OCI-LY7 (cell line): ENCODE measurements around the gene SPTSSA. TPM values are rescaled to one million over a fixed set of nuclear protein-coding genes. Genes with fewer than 3 reads are reported as not detected.

Experiments
- BruUV-seq: library from RNA; stranded (reverse); fragments of 400-500 nt; replicated peaks from 2 replicates; lab custom pipeline; 2021; lab: Mats Ljungman, UMichigan
- CTCF ChIA-PET: fragments of 300-600 bp; sonication (Branson Sonifier 250); formaldehyde crosslinking; loops from one replicate; lab custom pipeline; 2022; ENCODE audit warnings: antibody characterized with exemption; ENCODE audit not compliant: unreplicated experiment; lab: Charles Lee
- POLR2A ChIA-PET: fragments of 300-600 bp; sonication (Branson Sonifier 250); formaldehyde crosslinking; loops from one replicate; lab custom pipeline; 2022; ENCODE audit warnings: antibody characterized with exemption; lab: Charles Lee
- DNase-seq: peaks from one replicate; pipeline ENCODE4 v3.0.0-alpha.2; 2015; ENCODE audit warnings: low spot score
- H2AFZ ChIP-seq: fragments of 200-600 bp; sonication (generic), shearing (Covaris generic); 2 replicates; pipeline ENCODE4 v1.6.1; 2014; ENCODE audit warnings: mild to moderate bottlenecking, antibody characterized with exemption, low read length, moderate library complexity
- H3K27ac ChIP-seq: fragments of 200-600 bp; sonication (generic); 2 replicates; pipeline ENCODE4 v1.5.1; 2014; ENCODE audit warnings: mixed run types, low read depth, mild to moderate bottlenecking, moderate library complexity, low read length, inconsistent platforms; ENCODE audit not compliant: poor library complexity, severe bottlenecking
- H3K36me3 ChIP-seq: fragments of 200-600 bp; sonication (generic); 2 replicates; pipeline ENCODE4 v1.6.1; 2014; ENCODE audit warnings: mild to moderate bottlenecking, antibody characterized with exemption, low read length, moderate library complexity, mixed read lengths; ENCODE audit not compliant: insufficient read depth
- H3K4me1 ChIP-seq: fragments of 200-600 bp; sonication (generic); 2 replicates; pipeline ENCODE4 v1.5.1; 2014; ENCODE audit warnings: mild to moderate bottlenecking, low read length; ENCODE audit not compliant: insufficient read depth, poor library complexity, severe bottlenecking
- H3K4me2 ChIP-seq: fragments of 200-600 bp; sonication (generic); 2 replicates; pipeline ENCODE4 v1.6.1; 2014; ENCODE audit warnings: mild to moderate bottlenecking, low read length
- H3K4me3 ChIP-seq: fragments of 200-600 bp; sonication (generic); 2 replicates; pipeline ENCODE4 v1.5.1; 2014; ENCODE audit warnings: mild to moderate bottlenecking, low read depth, low read length; ENCODE audit not compliant: poor library complexity, severe bottlenecking
- H3K79me2 ChIP-seq: fragments of 200-600 bp; sonication (generic); 2 replicates; pipeline ENCODE4 v1.6.1; 2016; ENCODE audit warnings: low read depth, mild to moderate bottlenecking, low read length, moderate library complexity, mixed read lengths; ENCODE audit not compliant: insufficient read depth
- H3K9me2 ChIP-seq: fragments of 200-600 bp; sonication (generic); 2 replicates; pipeline ENCODE4 v1.6.1; 2016; ENCODE audit warnings: mild to moderate bottlenecking, low read length, mixed read lengths; ENCODE audit not compliant: insufficient read depth
- H3K9me3 ChIP-seq: fragments of 200-600 bp; sonication (generic); 2 replicates; pipeline ENCODE4 v1.6.1; 2014; ENCODE audit warnings: mild to moderate bottlenecking, mixed run types, low read length, mixed read lengths
- H4K20me1 ChIP-seq: fragments of 200-600 bp; sonication (generic); 2 replicates; pipeline ENCODE4 v1.6.1; 2014; ENCODE audit warnings: mild to moderate bottlenecking, antibody characterized with exemption, low read length, moderate library complexity, mixed read lengths; ENCODE audit not compliant: insufficient read depth
- EZH2phosphoT487 ChIP-seq: fragments of 200-600 bp; sonication (generic); IDR thresholded peaks from 2 replicates; pipeline ENCODE4 v1.6.1; 2018; ENCODE audit warnings: low read depth, borderline replicate concordance, mild to moderate bottlenecking, mixed run types, antibody characterized with exemption, low read length, moderate library complexity, mixed read lengths
- intact Hi-C: fragments of 100-400 bp; cut with micrococcal nuclease; formaldehyde crosslinking; loops from one replicate; pipeline ENCODE4 v1.10.0; 2022; ENCODE audit not compliant: unreplicated experiment
- total RNA-seq, 2 experiments: library from RNA; depleted of rRNA in 1 of 2; stranded (reverse); fragments of >200 nt in 1 of 2; shearing (Covaris generic) in 1 of 2; gene quantifications; 2 replicates each; pipeline ENCODE4 v1.2.3, GENCODE V29; 2014 to 2022
- TF ChIP-seq, protein P1 (sequence below): fragments of 200-600 bp; sonication (generic); conservative IDR thresholded peaks from 2 replicates; pipeline ENCODE4 v1.5.1; 2014; ENCODE audit warnings: mild to moderate bottlenecking, antibody characterized with exemption, low read length, moderate library complexity, mixed read lengths

SPTSSA gene
- total RNA-seq, 2 experiments from 2014 or later = 8.7 to 19.0 TPM

DNA sequence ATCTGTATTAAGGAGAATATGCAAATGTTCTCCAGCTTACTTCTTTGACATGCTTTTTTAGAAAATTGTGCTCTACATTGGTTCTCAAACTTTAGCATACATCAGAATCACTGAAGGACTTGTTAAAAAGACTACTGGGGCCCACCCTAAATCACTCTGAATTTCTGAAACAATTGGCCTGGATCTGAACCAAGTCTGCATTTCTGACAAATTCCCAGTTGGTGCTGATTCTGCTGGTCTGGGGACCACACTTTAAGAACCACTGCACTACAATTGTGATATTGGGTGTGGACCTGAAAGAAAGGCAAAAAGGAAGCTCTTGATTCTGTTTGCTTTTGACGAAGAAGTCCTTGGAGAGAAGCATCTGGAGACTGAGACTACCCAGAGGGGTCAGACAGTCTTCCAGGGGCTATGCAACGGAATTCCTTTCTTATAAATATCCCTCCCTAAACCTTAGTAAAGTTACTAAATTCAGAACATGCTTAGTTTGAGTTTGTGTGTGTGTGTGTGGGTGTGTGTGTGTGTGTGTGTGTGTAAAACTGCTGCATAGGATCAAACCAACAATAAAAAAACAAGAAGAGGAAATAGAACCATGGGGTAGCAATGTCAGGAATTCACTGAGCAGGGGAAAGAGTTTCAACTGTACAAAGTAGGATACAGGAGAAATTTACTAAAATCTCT lies 40.6 kb upstream of the SPTSSA start:
- intact Hi-C loops = no loop called here
- BruUV-seq = no TSS peak
- CTCF ChIA-PET = no interaction called here

DNA sequence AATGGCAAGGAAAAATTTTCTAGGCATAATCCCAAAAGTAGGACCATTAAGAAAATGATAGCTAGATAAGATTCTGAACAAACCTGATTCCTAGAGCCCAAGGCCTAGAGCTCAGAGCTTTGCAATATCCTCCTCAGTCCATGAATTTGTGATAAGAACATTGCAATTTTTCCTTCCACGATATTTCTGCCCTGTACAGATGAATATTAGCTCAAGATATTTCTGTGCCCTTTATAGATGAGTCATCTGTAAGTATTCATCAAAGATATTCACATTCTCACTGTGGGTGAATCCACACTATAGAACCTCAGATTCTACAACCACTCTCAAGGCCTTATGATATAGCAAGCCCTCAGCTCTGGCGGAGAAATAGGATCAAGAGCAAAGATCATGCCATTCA lies 40.0 kb upstream of the SPTSSA start:
- no peak overlapping the region for H3K27ac ChIP-seq
- ChIA-PET CTCF (no interaction called here), POLR2A (interaction anchor here (0.6 to 1.0 kb wide), 2 partner anchors 9 to 10 kb away, joined by 3 to 5 read pairs; no protein-coding TSS in a partner anchor)
- H3K4me1 ChIP-seq = no peaks in the 10 kb centered on the region
- intact Hi-C loops = no loop called here
- no peaks in the 10 kb centered on the region for H3K36me3 ChIP-seq
- H3K79me2 ChIP-seq = no peaks in the 10 kb centered on the region
- no peak overlapping the region for H2AFZ ChIP-seq
- BruUV-seq = no TSS peak
- H3K9me2 ChIP-seq = no peaks in the 10 kb centered on the region
- no peak for DNase-seq
- H4K20me1 ChIP-seq = no peaks in the 10 kb centered on the region
- no peak overlapping the region for H3K4me3 ChIP-seq
- H3K9me3 ChIP-seq = no peaks in the 10 kb centered on the region
- TF ChIP-seq, protein P1, sequence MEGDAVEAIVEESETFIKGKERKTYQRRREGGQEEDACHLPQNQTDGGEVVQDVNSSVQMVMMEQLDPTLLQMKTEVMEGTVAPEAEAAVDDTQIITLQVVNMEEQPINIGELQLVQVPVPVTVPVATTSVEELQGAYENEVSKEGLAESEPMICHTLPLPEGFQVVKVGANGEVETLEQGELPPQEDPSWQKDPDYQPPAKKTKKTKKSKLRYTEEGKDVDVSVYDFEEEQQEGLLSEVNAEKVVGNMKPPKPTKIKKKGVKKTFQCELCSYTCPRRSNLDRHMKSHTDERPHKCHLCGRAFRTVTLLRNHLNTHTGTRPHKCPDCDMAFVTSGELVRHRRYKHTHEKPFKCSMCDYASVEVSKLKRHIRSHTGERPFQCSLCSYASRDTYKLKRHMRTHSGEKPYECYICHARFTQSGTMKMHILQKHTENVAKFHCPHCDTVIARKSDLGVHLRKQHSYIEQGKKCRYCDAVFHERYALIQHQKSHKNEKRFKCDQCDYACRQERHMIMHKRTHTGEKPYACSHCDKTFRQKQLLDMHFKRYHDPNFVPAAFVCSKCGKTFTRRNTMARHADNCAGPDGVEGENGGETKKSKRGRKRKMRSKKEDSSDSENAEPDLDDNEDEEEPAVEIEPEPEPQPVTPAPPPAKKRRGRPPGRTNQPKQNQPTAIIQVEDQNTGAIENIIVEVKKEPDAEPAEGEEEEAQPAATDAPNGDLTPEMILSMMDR = no peak
- TF ChIP-seq EZH2phosphoT487 = no peak
- H3K4me2 ChIP-seq = no peak overlapping the region

More for the DNA sequence above, 40.6 kb upstream of the SPTSSA start:
- no peak for TF ChIP-seq EZH2phosphoT487
- TF ChIP-seq, protein P1 = no peak
- Histone ChIP-seq H3K4me1 (no peaks in the 10 kb centered on the region), H3K36me3 (no peaks in the 10 kb centered on the region), H2AFZ (no peak overlapping the region), H3K9me2 (no peaks in the 10 kb centered on the region), H3K4me3 (no peak overlapping the region), H3K79me2 (no peaks in the 10 kb centered on the region), H3K4me2 (no peak overlapping the region), H3K27ac (no peak overlapping the region), H3K9me3 (no peaks in the 10 kb centered on the region), H4K20me1 (no peaks in the 10 kb centered on the region)
- no peak for DNase-seq
- POLR2A ChIA-PET = interaction anchor here (0.6 kb wide), 1 partner anchor 10 kb away, joined by 5 read pairs; no protein-coding TSS in a partner anchor

DNA sequence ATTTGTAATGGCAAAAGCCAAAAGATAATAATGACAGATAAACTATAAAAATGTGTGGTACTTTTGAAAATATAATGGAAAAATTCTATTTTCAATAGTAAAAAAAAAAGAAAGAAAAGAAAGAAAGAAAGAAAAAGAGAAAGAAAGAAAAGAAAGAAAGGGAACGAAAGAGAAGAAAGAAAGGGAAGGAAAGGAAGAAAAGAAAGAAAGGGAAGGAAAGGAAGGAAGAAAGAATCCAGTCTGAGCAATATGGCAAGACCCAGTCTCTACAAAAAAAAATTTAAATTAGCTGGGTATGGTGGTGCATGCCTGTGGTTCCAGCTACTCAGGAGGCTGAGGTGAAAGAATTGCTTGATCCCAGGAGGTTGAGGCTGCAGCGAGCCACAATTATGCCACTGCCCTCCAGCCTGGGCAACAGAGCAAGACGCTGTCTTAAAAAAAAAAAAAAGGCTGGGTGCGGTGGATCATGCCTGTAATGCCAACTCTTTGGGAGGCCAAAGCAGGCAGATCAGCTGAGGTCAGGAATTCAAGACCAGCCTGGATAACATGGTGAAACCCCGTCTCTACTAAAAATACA lies 39.1 kb upstream of the SPTSSA start:
- Histone ChIP-seq H3K79me2 (no peaks in the 10 kb centered on the region), H3K9me3 (no peaks in the 10 kb centered on the region), H3K4me3 (no peak overlapping the region), H3K9me2 (no peaks in the 10 kb centered on the region), H3K36me3 (no peaks in the 10 kb centered on the region), H3K4me2 (no peak overlapping the region), H3K27ac (no peak overlapping the region), H4K20me1 (no peaks in the 10 kb centered on the region), H2AFZ (no peak overlapping the region), H3K4me1 (no peaks in the 10 kb centered on the region)
- BruUV-seq = no TSS peak
- intact Hi-C loops = no loop called here
- TF ChIP-seq, protein P1 = no peak
- TF ChIP-seq EZH2phosphoT487 = no peak
- no peak for DNase-seq
- ChIA-PET CTCF (no interaction called here), POLR2A (interaction anchor here (0.7 to 1.0 kb wide), 2 partner anchors 10 to 21 kb away, joined by 3 to 4 read pairs; no protein-coding TSS in a partner anchor)
